IPS-11a (cell line): ENCODE data around the gene CLIC4.
"Not testable (repeated sequence)": the region's sequence is repeated elsewhere in the genome, so short reads cannot be mapped to it uniquely, and the experiment has no call there.

ENCODE experiments used
- H3K4me3 ChIP-seq: one replicate; pipeline ENCODE4 v1.5.1; 2013; ENCODE audit warnings: low read depth, low read length, control low read depth

CLIC4 gene

GRCh38 chr1:24743404-24744211, 1.6 kb upstream of the CLIC4 start:
- H3K4me3 ChIP-seq, result no peak overlapping the region

- peak overlapping the region; percentile 89 for H3K4me3 ChIP-seq
Observed at GRCh38 chr1:24745711-24746413, 615 bp downstream of the CLIC4 start.

- H3K4me3 ChIP-seq, result no peak overlapping the region
Observed at GRCh38 chr1:24748191-24749121, 3.2 kb downstream of the CLIC4 start.

GRCh38 chr1:24749252-24749651, 4.0 kb downstream of the CLIC4 start:
- H3K4me3 ChIP-seq, result no peak overlapping the region

GRCh38 chr1:24749886-24750285, 4.6 kb downstream of the CLIC4 start:
- H3K4me3 ChIP-seq, result no peak overlapping the region

- no peak overlapping the region for H3K4me3 ChIP-seq
Observed at GRCh38 chr1:24751833-24752232, 6.6 kb downstream of the CLIC4 start.

GRCh38 chr1:24752305-24752704, 7.1 kb downstream of the CLIC4 start:
- no peak overlapping the region for H3K4me3 ChIP-seq

GRCh38 chr1:24754229-24754628, 9.0 kb downstream of the CLIC4 start:
- no peak overlapping the region for H3K4me3 ChIP-seq

GRCh38 chr1:24755323-24755722, 10.1 kb downstream of the CLIC4 start:
- H3K4me3 ChIP-seq, result not testable (repeated sequence)

GRCh38 chr1:24756395-24756794, 11.1 kb downstream of the CLIC4 start:
- no peak overlapping the region for H3K4me3 ChIP-seq

- no peak overlapping the region for H3K4me3 ChIP-seq
Observed at GRCh38 chr1:24759492-24759891, 14.2 kb downstream of the CLIC4 start.

- H3K4me3 ChIP-seq, result no peak overlapping the region
Observed at GRCh38 chr1:24761582-24761981, 16.3 kb downstream of the CLIC4 start.

GRCh38 chr1:24762133-24762676, 17.0 kb downstream of the CLIC4 start:
- H3K4me3 ChIP-seq, result no peak overlapping the region

- H3K4me3 ChIP-seq, result no peak overlapping the region
Observed at GRCh38 chr1:24763671-24764070, 18.4 kb downstream of the CLIC4 start.

- no peak overlapping the region for H3K4me3 ChIP-seq
Observed at GRCh38 chr1:24764439-24764838, 19.2 kb downstream of the CLIC4 start.

- H3K4me3 ChIP-seq, result no peak overlapping the region
Observed at GRCh38 chr1:24764848-24765247, 19.6 kb downstream of the CLIC4 start.

- no peak overlapping the region for H3K4me3 ChIP-seq
Observed at GRCh38 chr1:24765308-24765988, 20.2 kb downstream of the CLIC4 start.

GRCh38 chr1:24767351-24767750, 22.1 kb downstream of the CLIC4 start:
- H3K4me3 ChIP-seq, result no peak overlapping the region

GRCh38 chr1:24768873-24769605, 23.8 kb downstream of the CLIC4 start:
- no peak overlapping the region for H3K4me3 ChIP-seq
